Epithelial cell of prostate (primary cell): ENCODE data around the gene CD22.

Source experiments
- DNase-seq: peaks from one replicate; pipeline ENCODE4 v3.0.0-alpha.2; 2011; ENCODE audit warnings: low read depth, low spot score
- H3K27ac ChIP-seq: fragments of 450-650 bp; 2 replicates; pipeline ENCODE4 v1.5.1; 2017; ENCODE audit warnings: mild to moderate bottlenecking

Gene CD22

DNA sequence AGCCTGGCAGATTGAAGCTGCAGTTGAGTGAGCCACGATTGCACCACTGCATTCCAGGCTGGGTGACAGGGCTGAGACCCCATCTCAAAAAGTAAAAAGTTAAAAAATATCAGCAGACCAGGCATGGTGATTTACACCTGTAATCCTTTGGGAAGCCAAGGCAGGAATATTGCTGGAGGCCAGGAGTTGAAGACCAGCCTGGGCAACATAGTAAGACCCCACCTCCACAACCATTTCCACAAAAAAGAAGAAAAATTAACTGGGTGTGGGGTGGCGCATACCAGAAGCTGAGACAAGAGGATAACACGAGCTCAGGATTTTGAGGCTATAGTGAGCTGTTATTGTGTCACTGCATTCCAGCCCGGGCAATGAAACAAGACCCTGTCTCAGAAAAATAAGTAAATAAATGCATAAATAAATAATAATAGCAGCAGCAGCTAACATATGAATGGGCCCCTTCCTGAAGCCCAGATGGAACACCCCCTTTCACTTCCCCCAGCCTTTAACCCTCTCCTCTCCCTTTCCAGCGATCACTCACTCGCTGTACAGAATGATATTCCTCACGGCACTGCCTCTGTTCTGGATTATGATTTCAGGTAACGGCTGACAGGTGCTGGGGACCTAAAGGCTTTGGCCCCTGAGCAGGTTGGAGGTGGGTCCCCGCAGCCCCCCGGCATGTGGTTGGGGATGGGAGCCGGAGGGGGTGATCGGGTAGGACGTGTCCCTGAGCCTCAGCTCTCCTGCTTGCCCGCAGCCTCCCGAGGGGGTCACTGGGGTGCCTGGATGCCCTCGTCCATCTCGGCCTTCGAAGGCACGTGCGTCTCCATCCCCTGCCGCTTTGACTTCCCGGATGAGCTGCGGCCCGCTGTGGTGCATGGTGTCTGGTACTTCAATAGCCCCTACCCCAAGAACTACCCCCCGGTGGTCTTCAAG is 33.9 kb upstream of the CD22 start:
- no peak overlapping the region for H3K27ac ChIP-seq

DNA sequence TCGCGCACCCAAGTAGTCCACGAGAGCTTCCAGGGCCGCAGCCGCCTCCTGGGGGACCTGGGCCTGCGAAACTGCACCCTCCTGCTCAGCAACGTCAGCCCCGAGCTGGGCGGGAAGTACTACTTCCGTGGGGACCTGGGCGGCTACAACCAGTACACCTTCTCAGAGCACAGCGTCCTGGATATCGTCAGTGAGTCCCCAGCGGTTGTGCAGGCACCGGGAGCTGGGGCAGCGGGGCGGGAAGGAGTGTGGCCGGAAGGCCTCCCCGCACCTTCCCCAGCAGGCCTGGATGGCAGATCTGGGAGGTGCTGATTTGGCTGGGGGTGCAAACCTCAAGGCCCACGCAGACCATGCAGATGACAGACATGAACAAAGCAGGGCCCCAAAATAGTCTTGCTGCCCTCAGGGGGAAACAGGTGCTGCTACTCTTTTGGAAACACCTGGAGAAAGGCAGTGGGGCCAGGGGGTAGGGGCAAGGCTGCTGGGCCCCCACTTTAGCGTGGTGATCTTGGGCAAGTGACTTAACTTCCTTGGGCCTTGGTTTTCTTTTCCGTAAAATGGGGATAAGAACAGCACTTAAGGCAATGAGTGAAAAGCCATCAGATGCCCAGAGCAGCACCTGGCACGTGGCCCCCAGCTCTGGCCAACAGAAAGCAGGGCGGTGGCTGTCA is 33.1 kb upstream of the CD22 start:
- no peak for DNase-seq
- no peak overlapping the region for H3K27ac ChIP-seq

More for the DNA sequence above, 33.9 kb upstream of the CD22 start:
- no peak for DNase-seq

DNA sequence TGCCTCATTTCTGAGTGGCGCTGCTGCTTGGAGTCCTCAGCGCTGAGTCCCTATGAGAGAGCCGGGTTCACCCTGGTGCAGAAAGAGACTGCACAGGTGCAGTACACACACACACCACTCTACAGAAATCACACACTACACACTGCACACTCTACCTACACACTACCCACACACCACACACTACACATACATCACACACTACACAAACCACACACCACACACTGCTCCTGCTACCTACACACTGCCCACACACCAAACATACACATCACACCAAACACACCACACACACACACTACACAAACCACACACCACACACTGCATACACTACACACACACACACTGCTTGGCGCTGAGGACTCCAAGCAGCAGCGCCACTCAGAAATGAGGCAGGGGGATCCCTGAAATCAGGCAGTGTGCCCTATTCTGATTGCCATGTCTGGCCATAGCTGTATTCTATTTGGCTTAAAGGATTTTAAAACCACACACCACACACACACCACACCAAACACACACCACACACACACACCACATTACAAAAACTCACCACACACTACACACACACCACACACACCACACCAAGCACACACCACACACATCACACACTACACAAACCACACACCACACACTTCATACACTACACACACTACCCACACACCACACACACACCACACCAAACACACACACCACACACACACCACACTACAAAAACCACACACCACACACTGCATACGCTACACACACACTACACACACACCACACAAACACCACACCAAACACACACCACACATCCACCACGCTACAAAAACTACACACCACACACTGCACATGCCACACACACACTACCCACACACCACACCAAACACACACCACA is 32.1 kb upstream of the CD22 start:
- no peak for DNase-seq
- no peak overlapping the region for H3K27ac ChIP-seq

- no peak for DNase-seq
- H3K27ac ChIP-seq = no peak overlapping the region
These were observed 31.5 kb upstream of the CD22 start for GRCh38 chr19:35297515-35297848.

DNA sequence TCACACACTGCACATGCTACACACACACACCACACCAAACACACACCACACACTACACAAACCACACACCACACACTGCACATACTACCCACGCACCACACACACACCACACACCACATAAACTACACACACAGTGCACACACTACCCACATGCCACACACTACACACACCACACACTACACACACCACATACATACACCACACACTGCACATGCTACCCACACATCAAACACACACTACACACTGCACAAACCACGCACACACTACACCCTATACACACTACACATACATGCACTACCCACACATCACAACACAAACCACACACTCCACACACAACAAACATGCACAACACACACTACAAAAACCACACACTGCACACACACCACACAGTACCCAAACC is 31.1 kb upstream of the CD22 start:
- H3K27ac ChIP-seq = no peak overlapping the region
- no peak for DNase-seq

- no peak overlapping the region for H3K27ac ChIP-seq
- DNase-seq = no peak
These were observed 30.4 kb upstream of the CD22 start for GRCh38 chr19:35298561-35298972.

DNA sequence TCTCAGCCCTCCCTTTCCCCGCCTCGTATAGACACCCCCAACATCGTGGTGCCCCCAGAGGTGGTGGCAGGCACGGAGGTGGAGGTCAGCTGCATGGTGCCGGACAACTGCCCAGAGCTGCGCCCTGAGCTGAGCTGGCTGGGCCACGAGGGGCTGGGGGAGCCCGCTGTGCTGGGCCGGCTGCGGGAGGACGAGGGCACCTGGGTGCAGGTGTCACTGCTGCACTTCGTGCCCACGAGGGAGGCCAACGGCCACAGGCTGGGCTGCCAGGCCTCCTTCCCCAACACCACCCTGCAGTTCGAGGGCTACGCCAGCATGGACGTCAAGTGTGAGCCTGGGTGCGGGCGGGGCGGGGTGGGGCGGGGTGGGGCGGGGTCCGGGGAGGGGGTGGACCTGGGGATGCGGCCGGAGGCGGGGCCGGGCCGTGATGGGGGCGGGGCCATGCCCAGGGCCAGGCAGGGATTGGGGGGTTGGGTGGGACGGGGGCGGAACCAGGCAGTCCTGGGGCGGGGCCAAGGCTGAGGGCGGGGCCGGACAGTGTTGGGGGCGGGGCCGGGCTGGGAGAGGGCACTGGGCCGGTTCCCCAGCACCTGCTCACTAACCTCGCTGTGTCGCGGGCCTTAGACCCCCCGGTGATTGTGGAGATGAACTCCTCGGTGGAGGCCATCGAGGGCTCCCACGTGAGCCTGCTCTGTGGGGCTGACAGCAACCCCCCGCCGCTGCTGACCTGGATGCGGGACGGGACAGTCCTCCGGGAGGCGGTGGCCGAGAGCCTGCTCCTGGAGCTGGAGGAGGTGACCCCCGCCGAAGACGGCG is 29.3 kb upstream of the CD22 start:
- DNase-seq = no peak
- H3K27ac ChIP-seq = no peak overlapping the region

GRCh38 chr19:35300339-35300649 is 28.7 kb upstream of the CD22 start:
- H3K27ac ChIP-seq = no peak overlapping the region
- DNase-seq = no peak

- H3K27ac ChIP-seq = no peak overlapping the region
- DNase-seq = no peak
These were observed 27.0 kb upstream of the CD22 start for GRCh38 chr19:35301961-35302360.

GRCh38 chr19:35302446-35302845 is 26.5 kb upstream of the CD22 start:
- H3K27ac ChIP-seq = no peak overlapping the region
- no peak for DNase-seq

DNA sequence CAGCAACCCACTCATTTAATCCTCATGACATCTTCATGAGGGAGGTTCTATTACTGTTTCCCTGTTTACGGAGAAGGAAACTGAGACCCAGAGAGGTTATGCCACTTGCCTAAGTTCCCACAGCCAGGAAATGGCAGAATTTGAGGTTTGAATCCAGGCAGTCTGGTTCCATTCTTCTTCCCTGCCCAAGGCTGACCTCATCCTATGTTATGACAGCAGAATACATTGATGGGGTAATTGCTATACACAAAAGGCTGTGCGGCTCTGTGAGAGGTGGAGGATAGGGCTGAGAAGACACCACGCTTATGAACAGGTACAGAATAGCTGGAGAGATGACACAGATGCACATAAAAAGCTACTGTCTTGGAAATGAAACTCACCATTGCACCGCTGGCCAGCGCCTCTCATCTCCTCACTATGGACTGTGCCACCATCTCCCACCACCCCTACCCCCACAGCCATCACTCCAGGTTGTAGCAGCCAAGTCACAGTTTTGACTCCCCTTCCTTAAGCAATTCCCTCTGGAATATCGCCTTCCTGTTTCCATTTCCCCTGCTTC is 25.6 kb upstream of the CD22 start:
- H3K27ac ChIP-seq = no peak overlapping the region
- DNase-seq = no peak

- no peak overlapping the region for H3K27ac ChIP-seq
- DNase-seq = no peak
These were observed 25.0 kb upstream of the CD22 start for GRCh38 chr19:35304036-35304435.

DNA sequence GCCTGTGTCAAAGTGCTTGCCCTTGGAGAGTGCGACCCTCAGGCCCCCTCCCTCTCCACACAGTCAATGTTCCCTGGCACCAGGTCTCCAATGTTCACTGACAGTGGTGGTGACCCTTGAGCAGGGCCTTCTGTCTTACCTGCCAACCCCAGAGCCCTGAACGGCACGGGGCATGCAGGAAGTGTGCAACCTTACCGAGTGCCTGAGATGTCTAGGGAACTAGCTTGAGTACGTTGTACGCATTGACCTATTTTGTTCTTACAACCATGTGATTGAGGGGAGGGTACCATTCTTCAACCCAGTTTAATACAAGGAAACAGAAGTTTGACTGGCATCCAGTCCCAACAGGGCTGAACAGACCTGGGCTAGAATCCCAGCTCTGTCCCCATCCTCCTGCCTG is 23.8 kb upstream of the CD22 start:
- no peak for DNase-seq

GRCh38 chr19:35306473-35307246 is 22.3 kb upstream of the CD22 start:
- H3K27ac ChIP-seq = no peak overlapping the region
- no peak for DNase-seq

More for the DNA sequence above, 23.8 kb upstream of the CD22 start:
- H3K27ac ChIP-seq = no peak overlapping the region

DNA sequence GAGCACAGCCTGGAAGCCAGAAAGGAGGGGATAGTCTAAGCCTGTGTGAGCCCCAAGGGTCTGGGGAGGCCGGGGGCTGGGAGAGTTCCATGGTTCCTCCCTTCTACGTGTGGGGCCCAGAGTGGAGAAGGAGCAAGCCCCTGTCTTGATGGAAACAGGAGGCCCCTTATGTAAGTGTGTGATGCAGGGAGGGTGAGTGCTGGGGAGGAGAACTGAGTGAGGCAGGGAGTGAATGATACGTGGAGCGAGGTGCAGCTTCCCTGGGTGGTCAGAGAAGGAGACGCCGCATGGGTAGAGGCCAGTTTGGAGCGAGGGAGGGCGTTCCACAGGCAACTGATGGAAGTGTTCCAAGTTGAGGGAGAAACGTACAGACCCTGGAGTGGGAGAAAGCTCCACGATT is 21.1 kb upstream of the CD22 start:
- no peak overlapping the region for H3K27ac ChIP-seq
- no peak for DNase-seq

- no peak overlapping the region for H3K27ac ChIP-seq
- no peak for DNase-seq
These were observed 20.1 kb upstream of the CD22 start for GRCh38 chr19:35308910-35309309.

DNA sequence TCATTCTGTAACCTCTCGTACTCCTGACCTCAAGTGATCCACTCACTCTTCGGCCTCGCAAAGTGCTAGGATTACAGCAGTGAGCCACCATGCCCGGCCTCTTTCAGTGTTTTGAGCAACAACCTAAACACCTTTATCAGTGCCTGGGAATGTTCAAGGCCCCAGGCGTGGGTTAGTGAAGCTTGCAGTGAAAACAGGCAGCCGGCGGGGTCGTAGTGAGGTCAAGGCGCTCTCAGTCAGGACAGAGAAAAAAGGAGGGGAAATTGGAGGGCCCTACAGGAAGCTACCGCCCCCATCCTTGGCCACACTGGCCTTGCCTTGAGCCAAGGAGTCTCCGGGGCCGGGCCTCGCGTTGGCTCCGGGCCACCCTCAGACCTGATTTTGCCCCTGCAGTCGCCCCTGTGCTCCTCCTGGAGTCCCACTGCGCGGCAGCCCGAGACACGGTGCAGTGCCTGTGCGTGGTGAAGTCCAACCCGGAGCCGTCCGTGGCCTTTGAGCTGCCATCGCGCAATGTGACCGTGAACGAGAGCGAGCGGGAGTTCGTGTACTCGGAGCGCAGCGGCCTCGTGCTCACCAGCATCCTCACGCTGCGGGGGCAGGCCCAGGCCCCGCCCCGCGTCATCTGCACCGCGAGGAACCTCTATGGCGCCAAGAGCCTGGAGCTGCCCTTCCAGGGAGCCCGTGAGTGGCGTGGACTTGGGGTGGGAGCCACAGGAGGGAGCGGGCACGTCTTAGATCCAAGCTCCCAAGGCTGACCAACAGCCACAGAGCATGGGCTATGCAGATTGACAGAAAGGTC is 19.3 kb upstream of the CD22 start:
- DNase-seq = no peak
- H3K27ac ChIP-seq = no peak overlapping the region

DNA sequence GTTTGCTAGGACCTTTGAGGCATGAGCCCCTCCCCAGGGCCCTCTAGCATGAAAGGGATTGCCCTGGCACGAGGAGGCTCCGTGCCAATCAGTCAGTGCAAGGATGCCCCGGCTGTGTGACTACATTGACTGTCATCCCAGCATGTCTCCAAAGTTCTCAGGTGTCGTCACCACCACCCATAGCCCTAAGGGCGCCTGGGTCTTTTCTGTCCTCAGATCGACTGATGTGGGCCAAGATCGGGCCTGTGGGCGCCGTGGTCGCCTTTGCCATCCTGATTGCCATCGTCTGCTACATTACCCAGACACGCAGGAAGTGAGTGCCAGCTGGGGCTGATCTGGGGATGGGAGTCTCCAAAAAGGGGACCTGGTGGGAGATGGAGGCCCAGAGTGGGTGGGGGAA is 18.7 kb upstream of the CD22 start:
- H3K27ac ChIP-seq = no peak overlapping the region
- DNase-seq = no peak
